ENCODE results near the gene CDYL. TPM values are rescaled to one million over a fixed set of nuclear protein-coding genes. Genes with fewer than 3 reads are reported as not detected.

Gene CDYL
- polyA plus RNA-seq, 3 donors: 23.9 to 28.7 (median 26.7) TPM

- DNase-seq (ENCODE audit: extremely low read depth in 1 of 11, low read depth in 9 of 11, low spot score in 4 of 11): no peak
Measured at GRCh38 chr6:4892785-4893485, 116.7 kb downstream of the CDYL start.

- DNase-seq (ENCODE audit: extremely low read depth in 1 of 11, low read depth in 9 of 11, low spot score in 4 of 11): no peak
Measured at GRCh38 chr6:4894049-4894448, 117.8 kb downstream of the CDYL start.

GRCh38 chr6:4895971-4896370 lies 119.8 kb downstream of the CDYL start:
- DNase-seq (ENCODE audit: extremely low read depth in 1 of 11, low read depth in 9 of 11, low spot score in 4 of 11): no peak

- DNase-seq (ENCODE audit: extremely low read depth in 1 of 11, low read depth in 9 of 11, low spot score in 4 of 11): no peak
Measured at GRCh38 chr6:4896401-4896800, 120.2 kb downstream of the CDYL start.

- DNase-seq (ENCODE audit: extremely low read depth in 1 of 11, low read depth in 9 of 11, low spot score in 4 of 11): no peak
Measured at GRCh38 chr6:4899249-4900034, 123.2 kb downstream of the CDYL start.

GRCh38 chr6:4901386-4902061 lies 125.3 kb downstream of the CDYL start:
- DNase-seq (ENCODE audit: extremely low read depth in 1 of 11, low read depth in 9 of 11, low spot score in 4 of 11): no peak

- no peak for DNase-seq (ENCODE audit: extremely low read depth in 1 of 11, low read depth in 9 of 11, low spot score in 4 of 11)
Measured at GRCh38 chr6:4902363-4902762, 126.2 kb downstream of the CDYL start.

- no peak for DNase-seq (ENCODE audit: extremely low read depth in 1 of 11, low read depth in 9 of 11, low spot score in 4 of 11)
Measured at GRCh38 chr6:4903121-4903520, 126.9 kb downstream of the CDYL start.

- no peak for DNase-seq (ENCODE audit: extremely low read depth in 1 of 11, low read depth in 9 of 11, low spot score in 4 of 11)
Measured at GRCh38 chr6:4903751-4904370, 127.7 kb downstream of the CDYL start.

- no peak for DNase-seq (ENCODE audit: extremely low read depth in 1 of 11, low read depth in 9 of 11, low spot score in 4 of 11)
Measured at GRCh38 chr6:4904461-4905025, 128.3 kb downstream of the CDYL start.

- no peak for DNase-seq (ENCODE audit: extremely low read depth in 1 of 11, low read depth in 9 of 11, low spot score in 4 of 11)
Measured at GRCh38 chr6:4905826-4906225, 129.6 kb downstream of the CDYL start.

GRCh38 chr6:4906293-4907276 lies 130.4 kb downstream of the CDYL start:
- no peak for DNase-seq (ENCODE audit: extremely low read depth in 1 of 11, low read depth in 9 of 11, low spot score in 4 of 11)

GRCh38 chr6:4907602-4908001 lies 131.4 kb downstream of the CDYL start:
- no peak for DNase-seq (ENCODE audit: extremely low read depth in 1 of 11, low read depth in 9 of 11, low spot score in 4 of 11)

GRCh38 chr6:4908062-4908461 lies 131.9 kb downstream of the CDYL start:
- no peak for DNase-seq (ENCODE audit: extremely low read depth in 1 of 11, low read depth in 9 of 11, low spot score in 4 of 11)

- DNase-seq (ENCODE audit: extremely low read depth in 1 of 11, low read depth in 9 of 11, low spot score in 4 of 11): no peak
Measured at GRCh38 chr6:4909063-4909706, 133.0 kb downstream of the CDYL start.

- DNase-seq (ENCODE audit: extremely low read depth in 1 of 11, low read depth in 9 of 11, low spot score in 4 of 11): no peak
Measured at GRCh38 chr6:4910037-4910760, 134.0 kb downstream of the CDYL start.

- DNase-seq (ENCODE audit: extremely low read depth in 1 of 11, low read depth in 9 of 11, low spot score in 4 of 11): no peak
Measured at GRCh38 chr6:4912559-4912958, 136.4 kb downstream of the CDYL start.

Data from renal cortex interstitium (tissue), 11 donors.